ENCODE measurements around the gene P3H2. TPM values are rescaled to one million over a fixed set of nuclear protein-coding genes. Genes with fewer than 3 reads are reported as not detected.

The P3H2 gene
- polyA plus RNA-seq, 3 donors from 2014 or later: 2.2 TPM; not detected in 2

GRCh38 chr3:190005343-190006113 lies 115.2 kb downstream of the P3H2 start:
- Mint-ChIP-seq H3K9me3 (peaks cover 0 to 3% (median 0%) of the 10 kb centered on the region in 6 donors), H3K27ac (no peak overlapping the region), H3K4me3 (no peak overlapping the region), H3K4me1 (no peaks in the 10 kb centered on the region), H3K36me3 (no peaks in the 10 kb centered on the region), H3K27me3 (ENCODE audit: low read depth in 3 of 3) (peaks cover 0 to 3% (median 0%) of the 10 kb centered on the region in 3 donors)
- DNase-seq: no peak

GRCh38 chr3:190004656-190005055 lies 116.0 kb downstream of the P3H2 start:
- peaks cover 0 to 3% (median 0%) of the 10 kb centered on the region in 3 donors for H3K27me3 Mint-ChIP-seq (ENCODE audit: low read depth in 3 of 3)
- H3K27ac Mint-ChIP-seq: no peak overlapping the region

GRCh38 chr3:190003681-190004123 lies 117.0 kb downstream of the P3H2 start:
- H3K36me3 Mint-ChIP-seq: no peaks in the 10 kb centered on the region
- no peak overlapping the region for H3K27ac Mint-ChIP-seq
- H3K4me3 Mint-ChIP-seq: no peak overlapping the region
- H3K4me1 Mint-ChIP-seq: no peaks in the 10 kb centered on the region
- peaks cover 0 to 3% (median 0%) of the 10 kb centered on the region in 3 donors for H3K27me3 Mint-ChIP-seq (ENCODE audit: low read depth in 3 of 3)
- DNase-seq: no peak
- peaks cover 0 to 4% (median 0%) of the 10 kb centered on the region in 6 donors for H3K9me3 Mint-ChIP-seq

More at GRCh38 chr3:190004656-190005055, 116.0 kb downstream of the P3H2 start:
- Mint-ChIP-seq H3K36me3 (no peaks in the 10 kb centered on the region), H3K4me1 (no peaks in the 10 kb centered on the region), H3K4me3 (no peak overlapping the region), H3K9me3 (peaks cover 0 to 4% (median 0%) of the 10 kb centered on the region in 6 donors)
- no peak for DNase-seq

GRCh38 chr3:190003068-190003467 lies 117.6 kb downstream of the P3H2 start:
- H3K36me3 Mint-ChIP-seq: no peaks in the 10 kb centered on the region
- no peaks in the 10 kb centered on the region for H3K4me1 Mint-ChIP-seq
- H3K4me3 Mint-ChIP-seq: no peak overlapping the region
- H3K9me3 Mint-ChIP-seq: peaks cover 0 to 4% (median 0%) of the 10 kb centered on the region in 6 donors
- peaks cover 0 to 3% (median 0%) of the 10 kb centered on the region in 3 donors for H3K27me3 Mint-ChIP-seq (ENCODE audit: low read depth in 3 of 3)
- no peak overlapping the region for H3K27ac Mint-ChIP-seq
- no peak for DNase-seq

GRCh38 chr3:190001426-190001825 lies 119.3 kb downstream of the P3H2 start:
- peaks cover 0 to under 1% (median 0%) of the 10 kb centered on the region in 3 donors for H3K27me3 Mint-ChIP-seq (ENCODE audit: low read depth in 3 of 3)
- H3K27ac Mint-ChIP-seq: no peak overlapping the region
- DNase-seq: no peak
- H3K9me3 Mint-ChIP-seq: peaks cover 0 to 5% (median 0%) of the 10 kb centered on the region in 6 donors
- no peaks in the 10 kb centered on the region for H3K4me1 Mint-ChIP-seq
- no peaks in the 10 kb centered on the region for H3K36me3 Mint-ChIP-seq
- H3K4me3 Mint-ChIP-seq: no peak overlapping the region

- DNase-seq: no peak
- Mint-ChIP-seq H3K9me3 (peaks cover 0 to 5% (median under 1%) of the 10 kb centered on the region in 6 donors), H3K4me3 (no peak overlapping the region), H3K27me3 (ENCODE audit: low read depth in 3 of 3) (no peaks in the 10 kb centered on the region), H3K36me3 (no peaks in the 10 kb centered on the region), H3K4me1 (no peaks in the 10 kb centered on the region), H3K27ac (no peak overlapping the region)
Observed at GRCh38 chr3:190000861-190001196, 119.9 kb downstream of the P3H2 start.

GRCh38 chr3:190000187-190000860 lies 120.4 kb downstream of the P3H2 start:
- no peak overlapping the region for H3K4me3 Mint-ChIP-seq
- peaks cover 0 to 5% (median under 1%) of the 10 kb centered on the region in 6 donors for H3K9me3 Mint-ChIP-seq
- H3K36me3 Mint-ChIP-seq: no peaks in the 10 kb centered on the region
- no peaks in the 10 kb centered on the region for H3K4me1 Mint-ChIP-seq
- H3K27ac Mint-ChIP-seq: no peak overlapping the region
- no peak for DNase-seq
- no peaks in the 10 kb centered on the region for H3K27me3 Mint-ChIP-seq (ENCODE audit: low read depth in 3 of 3)

- Mint-ChIP-seq H3K27ac (no peak overlapping the region), H3K36me3 (no peaks in the 10 kb centered on the region), H3K4me1 (no peaks in the 10 kb centered on the region), H3K27me3 (ENCODE audit: low read depth in 3 of 3) (no peaks in the 10 kb centered on the region), H3K9me3 (peaks cover 0 to 5% (median under 1%) of the 10 kb centered on the region in 6 donors), H3K4me3 (no peak overlapping the region)
- DNase-seq: no peak
Observed at GRCh38 chr3:189999718-190000117, 121.0 kb downstream of the P3H2 start.

- no peaks in the 10 kb centered on the region for H3K4me1 Mint-ChIP-seq
- no peaks in the 10 kb centered on the region for H3K36me3 Mint-ChIP-seq
- no peak overlapping the region for H3K4me3 Mint-ChIP-seq
- peaks cover 0 to 9% (median 2%) of the 10 kb centered on the region in 3 donors for H3K27me3 Mint-ChIP-seq (ENCODE audit: low read depth in 3 of 3)
- H3K27ac Mint-ChIP-seq: no peak overlapping the region
- no peak for DNase-seq
- H3K9me3 Mint-ChIP-seq: peaks cover 0 to 5% (median 2%) of the 10 kb centered on the region in 6 donors
Observed at GRCh38 chr3:189995129-189995528, 125.6 kb downstream of the P3H2 start.

- no peaks in the 10 kb centered on the region for H3K36me3 Mint-ChIP-seq
- DNase-seq: no peak
- H3K27me3 Mint-ChIP-seq (ENCODE audit: low read depth in 3 of 3): peaks cover 0 to 9% (median 2%) of the 10 kb centered on the region in 3 donors
- peaks cover 0 to 2% (median 0%) of the 10 kb centered on the region in 6 donors for H3K9me3 Mint-ChIP-seq
- H3K4me3 Mint-ChIP-seq: no peak overlapping the region
- no peak overlapping the region for H3K27ac Mint-ChIP-seq
- H3K4me1 Mint-ChIP-seq: no peaks in the 10 kb centered on the region
Observed at GRCh38 chr3:189990826-189991225, 129.9 kb downstream of the P3H2 start.

- Mint-ChIP-seq H3K27ac (no peak overlapping the region), H3K27me3 (ENCODE audit: low read depth in 3 of 3) (peaks cover 0 to 9% (median 2%) of the 10 kb centered on the region in 3 donors), H3K9me3 (peaks cover 0 to 2% (median 0%) of the 10 kb centered on the region in 6 donors), H3K4me3 (no peak overlapping the region), H3K36me3 (no peaks in the 10 kb centered on the region), H3K4me1 (no peaks in the 10 kb centered on the region)
- no peak for DNase-seq
Observed at GRCh38 chr3:189988854-189989253, 131.8 kb downstream of the P3H2 start.

GRCh38 chr3:189988322-189988721 lies 132.4 kb downstream of the P3H2 start:
- H3K27me3 Mint-ChIP-seq (ENCODE audit: low read depth in 3 of 3): peaks cover 0 to 9% (median 2%) of the 10 kb centered on the region in 3 donors
- no peaks in the 10 kb centered on the region for H3K36me3 Mint-ChIP-seq

GRCh38 chr3:189985948-189986347 lies 134.7 kb downstream of the P3H2 start:
- Mint-ChIP-seq H3K27me3 (ENCODE audit: low read depth in 3 of 3) (peaks cover 0 to 3% (median 0%) of the 10 kb centered on the region in 3 donors), H3K27ac (no peak overlapping the region), H3K36me3 (no peaks in the 10 kb centered on the region), H3K9me3 (no peaks in the 10 kb centered on the region), H3K4me3 (no peak overlapping the region), H3K4me1 (no peaks in the 10 kb centered on the region)
- no peak for DNase-seq

More at GRCh38 chr3:189988322-189988721, 132.4 kb downstream of the P3H2 start:
- Mint-ChIP-seq H3K4me1 (no peaks in the 10 kb centered on the region), H3K4me3 (no peak overlapping the region), H3K9me3 (peaks cover 0 to 2% (median 0%) of the 10 kb centered on the region in 6 donors), H3K27ac (no peak overlapping the region)
- DNase-seq: no peak

- no peaks in the 10 kb centered on the region for H3K36me3 Mint-ChIP-seq
- H3K9me3 Mint-ChIP-seq: no peaks in the 10 kb centered on the region
- DNase-seq: no peak
- no peaks in the 10 kb centered on the region for H3K4me1 Mint-ChIP-seq
- H3K4me3 Mint-ChIP-seq: no peak overlapping the region
- no peaks in the 10 kb centered on the region for H3K27me3 Mint-ChIP-seq (ENCODE audit: low read depth in 3 of 3)
- no peak overlapping the region for H3K27ac Mint-ChIP-seq
Observed at GRCh38 chr3:189983612-189984011, 137.1 kb downstream of the P3H2 start.

All from immature natural killer cell (primary cell).